ENCODE measurements around the gene RGPD3.
"Not testable (repeated sequence)": the region's sequence is repeated elsewhere in the genome, so short reads cannot be mapped to it uniquely, and the experiment has no call there.

DNA sequence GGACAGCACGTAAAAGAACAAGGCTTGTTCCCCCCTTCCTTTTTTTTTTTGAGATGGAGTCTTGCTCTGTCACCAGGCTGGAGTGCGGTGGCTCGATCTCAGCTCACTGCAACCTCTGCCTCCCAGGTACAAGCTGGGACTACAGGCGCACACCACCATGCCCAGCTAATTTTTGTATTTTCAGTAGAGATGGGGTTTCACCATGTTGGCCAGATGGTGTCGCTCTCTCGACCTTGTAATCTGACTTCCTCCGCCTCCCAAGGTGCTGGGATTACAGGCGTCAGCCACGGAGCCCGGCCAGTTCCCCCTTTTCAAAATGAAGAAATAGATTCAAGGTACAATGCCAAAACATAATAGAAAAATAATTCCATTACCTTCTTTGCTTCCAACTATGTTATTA lies 6.3 kb downstream of the RGPD3 start:
- TF ChIP-seq EWSR1 (IDR thresholded peaks at IDR 0.05; ENCODE audit: borderline replicate concordance, low read depth, partially characterized antibody); NFRKB (IDR thresholded peaks at IDR 0.05; ENCODE audit: low read depth): not testable (repeated sequence)
- TF ChIP-seq, protein P1, sequence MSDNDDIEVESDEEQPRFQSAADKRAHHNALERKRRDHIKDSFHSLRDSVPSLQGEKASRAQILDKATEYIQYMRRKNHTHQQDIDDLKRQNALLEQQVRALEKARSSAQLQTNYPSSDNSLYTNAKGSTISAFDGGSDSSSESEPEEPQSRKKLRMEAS (CRISPR knock-in tag; IDR thresholded peaks at IDR 0.05), result not testable (repeated sequence)
